GM03348 (cell line): Measurements from ENCODE around the gene THSD4.
"Not testable (repeated sequence)": the region's sequence is repeated elsewhere in the genome, so short reads cannot be mapped to it uniquely, and the experiment has no call there.

Experiments
- DNase-seq: peaks from one replicate; pipeline ENCODE4 v3.0.0; 2012; ENCODE audit warnings: low spot score

The THSD4 gene

DNA sequence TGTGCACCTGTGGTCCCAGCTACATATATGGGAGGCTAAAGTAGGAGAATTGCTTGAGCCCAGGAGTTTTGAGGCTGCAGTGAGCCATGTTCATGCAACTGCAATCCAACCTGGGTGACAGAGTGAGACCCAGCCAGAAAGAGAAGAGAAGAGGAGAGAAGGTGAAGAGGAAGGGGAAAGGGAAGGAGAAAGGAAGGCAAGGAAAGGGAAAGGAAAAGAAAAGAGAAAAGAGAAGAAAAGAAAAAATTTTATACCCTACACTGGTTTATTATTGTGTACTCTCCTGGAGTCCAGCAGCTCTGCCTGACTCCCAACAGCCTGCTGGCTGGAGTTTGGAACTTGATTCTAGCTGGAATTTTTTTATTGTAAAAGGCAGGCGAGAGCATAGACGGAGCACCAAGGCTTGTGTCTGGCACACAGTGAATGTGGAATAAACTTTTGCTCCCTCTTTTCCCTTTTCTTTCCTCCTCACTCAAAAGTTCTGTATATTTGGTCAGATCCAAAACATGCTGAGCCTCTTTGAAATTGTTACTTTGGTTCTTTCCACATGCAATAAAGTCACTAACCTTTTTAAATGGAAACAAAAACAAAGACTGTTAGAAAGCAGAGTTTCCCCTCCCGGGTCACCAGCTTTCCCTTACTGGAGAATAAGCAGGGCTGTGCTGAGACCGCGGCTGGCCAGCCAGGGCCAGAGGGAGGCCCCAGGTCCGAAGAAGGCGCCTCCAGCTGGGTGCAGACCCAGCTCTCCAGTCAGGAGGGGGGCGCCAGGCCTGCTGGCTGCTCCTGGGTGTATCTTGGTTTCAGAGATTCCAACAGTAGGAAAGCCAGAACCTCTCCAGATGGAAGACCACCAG is 9.9 kb downstream of the THSD4 start:
- no peak for DNase-seq

DNA sequence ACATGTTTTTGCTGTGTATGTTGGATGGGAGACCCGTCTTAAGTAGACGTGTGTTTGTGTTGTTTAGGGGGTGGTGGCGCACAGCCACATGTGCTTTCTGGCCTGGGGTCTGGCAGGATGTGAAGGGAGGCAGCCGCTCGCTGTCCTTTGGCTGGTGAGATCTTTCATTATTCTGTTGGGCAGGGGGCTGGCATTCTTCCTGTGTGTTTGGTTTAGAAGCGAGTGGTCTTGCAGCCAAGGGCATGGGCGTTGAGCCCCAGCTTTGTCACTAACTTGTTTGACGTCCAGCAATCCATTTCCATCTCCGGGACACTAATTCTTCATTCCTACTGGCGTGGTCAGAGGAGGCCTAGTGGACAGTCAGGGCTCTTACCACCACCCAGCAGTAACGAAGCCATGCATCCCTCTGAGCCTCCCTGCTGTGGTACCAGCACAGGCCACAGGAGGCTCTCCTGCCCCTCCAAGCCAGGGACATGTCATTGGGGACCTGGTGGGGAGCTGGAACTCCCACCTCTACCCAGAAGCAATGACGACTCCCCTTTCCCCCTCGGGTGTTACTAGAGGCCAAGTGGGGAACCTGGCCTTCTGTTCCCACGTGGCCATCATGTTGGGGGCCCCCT is 10.7 kb downstream of the THSD4 start:
- no peak for DNase-seq

- DNase-seq, result no peak
Measured at GRCh38 chr15:71127083-71127482, 11.8 kb downstream of the THSD4 start.

DNA sequence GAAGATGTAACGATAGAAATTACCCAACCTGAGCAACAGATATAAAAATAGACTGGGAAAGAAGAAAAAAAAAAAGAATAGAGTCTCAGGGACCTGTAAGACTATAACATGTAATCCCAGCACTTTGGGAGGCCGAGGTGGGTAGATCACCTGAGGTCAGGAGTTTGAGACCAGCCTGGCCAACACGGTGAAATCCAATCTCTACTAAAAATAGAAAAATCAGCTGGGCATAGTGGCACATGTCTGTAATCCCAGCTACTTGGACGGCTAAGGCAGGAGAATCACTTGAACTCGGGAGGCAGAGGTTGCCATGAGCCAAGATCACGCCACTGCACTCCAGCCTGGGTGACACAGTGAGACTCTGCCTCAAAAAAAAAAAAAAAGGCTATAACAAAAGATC is 12.9 kb downstream of the THSD4 start:
- DNase-seq, result not testable (repeated sequence)

GRCh38 chr15:71128939-71129562 is 13.8 kb downstream of the THSD4 start:
- no peak for DNase-seq

- DNase-seq, result no peak
Measured at GRCh38 chr15:71129669-71130068, 14.4 kb downstream of the THSD4 start.

GRCh38 chr15:71131601-71132362 is 16.5 kb downstream of the THSD4 start:
- no peak for DNase-seq

DNA sequence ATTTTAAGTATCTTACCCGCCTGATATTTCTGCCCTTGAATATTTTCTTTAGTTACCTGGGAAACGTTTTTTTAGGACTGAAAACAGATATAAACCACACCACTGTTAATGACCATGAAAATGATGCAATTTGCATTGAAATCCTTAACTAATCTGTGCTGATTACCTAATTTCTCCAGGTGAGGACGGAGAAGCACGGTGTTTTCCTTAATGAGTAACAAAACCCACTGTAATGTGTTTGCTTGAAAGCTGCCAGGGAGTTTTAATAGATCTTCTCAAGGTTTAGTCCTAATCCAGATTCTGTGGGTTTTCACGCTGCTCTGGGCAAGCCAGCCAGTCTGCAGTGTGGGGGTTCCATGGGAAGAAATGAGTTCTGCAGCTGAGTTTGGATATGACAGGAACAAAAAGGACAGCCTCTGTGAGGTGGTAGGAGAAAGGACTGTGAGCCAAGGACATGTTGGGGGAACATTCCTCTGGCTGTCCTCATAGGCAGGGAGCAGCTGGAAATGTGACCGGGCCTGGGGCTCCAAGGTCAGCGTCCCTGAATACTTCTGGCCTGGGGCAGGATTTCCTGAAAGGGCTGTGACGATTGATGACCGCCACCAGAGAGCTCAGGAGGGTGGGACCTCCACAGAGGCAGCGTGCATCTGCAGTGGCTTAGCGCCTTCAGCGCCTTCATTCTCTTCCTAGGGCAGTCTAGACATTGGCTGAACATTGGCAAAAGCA is 18.6 kb downstream of the THSD4 start:
- DNase-seq, result no peak

GRCh38 chr15:71136159-71136783 is 21.0 kb downstream of the THSD4 start:
- peak; percentile 84 for DNase-seq

DNA sequence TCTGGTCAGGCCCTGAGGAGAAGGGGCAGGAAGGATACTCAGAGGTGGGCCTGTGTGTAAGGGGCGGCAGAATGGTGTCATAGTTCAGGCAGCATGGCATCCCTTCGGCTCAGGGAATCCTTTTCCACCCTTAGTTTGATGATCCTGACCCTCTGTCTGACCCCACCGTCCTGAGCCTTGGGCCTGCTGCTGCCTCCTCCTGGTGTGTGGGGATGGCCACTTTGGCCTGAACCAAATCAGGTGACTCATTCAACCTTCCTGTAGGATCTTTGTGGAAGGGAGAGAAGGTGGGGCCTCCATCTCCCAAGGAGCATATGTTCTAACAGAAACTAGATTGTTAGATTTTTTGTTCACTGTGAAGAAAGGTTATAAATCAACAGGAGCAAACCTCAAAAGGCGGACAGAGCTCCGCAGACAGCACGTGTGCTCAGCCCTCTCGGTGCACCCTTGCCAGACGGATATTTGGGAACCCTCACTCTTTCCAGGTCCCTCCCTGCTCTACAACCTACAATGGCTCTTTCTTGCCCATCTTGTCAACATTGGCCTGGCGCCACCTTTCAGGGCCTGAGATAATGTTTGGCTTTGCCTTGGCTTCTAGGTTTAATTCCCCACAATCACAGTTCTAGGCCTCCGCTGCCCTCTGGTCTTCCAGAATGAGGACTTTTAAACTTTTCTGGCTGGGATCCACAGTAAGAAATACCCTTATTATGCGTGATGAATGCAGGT is 21.7 kb downstream of the THSD4 start:
- DNase-seq, result no peak

DNA sequence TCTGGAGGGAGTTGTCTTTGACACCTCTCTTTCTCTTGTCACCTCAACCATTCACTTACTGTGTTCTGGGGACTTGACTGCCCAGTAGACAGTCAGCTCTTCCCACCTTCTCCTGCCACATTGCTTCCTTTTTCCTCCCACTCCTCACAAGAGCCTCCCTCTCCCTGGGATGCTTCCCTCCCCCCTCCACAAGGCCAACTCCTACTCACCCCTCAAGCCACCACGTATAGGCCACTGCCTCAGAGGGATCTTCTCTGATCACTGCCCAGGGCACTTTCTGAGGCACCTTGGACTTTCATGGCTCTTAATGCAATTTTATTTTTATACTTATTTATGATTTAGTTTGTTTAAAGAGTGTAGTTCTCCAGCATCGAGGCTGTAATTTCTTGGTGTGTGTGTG is 23.2 kb downstream of the THSD4 start:
- no peak for DNase-seq

GRCh38 chr15:71139241-71139640 is 24.0 kb downstream of the THSD4 start:
- DNase-seq, result no peak

DNA sequence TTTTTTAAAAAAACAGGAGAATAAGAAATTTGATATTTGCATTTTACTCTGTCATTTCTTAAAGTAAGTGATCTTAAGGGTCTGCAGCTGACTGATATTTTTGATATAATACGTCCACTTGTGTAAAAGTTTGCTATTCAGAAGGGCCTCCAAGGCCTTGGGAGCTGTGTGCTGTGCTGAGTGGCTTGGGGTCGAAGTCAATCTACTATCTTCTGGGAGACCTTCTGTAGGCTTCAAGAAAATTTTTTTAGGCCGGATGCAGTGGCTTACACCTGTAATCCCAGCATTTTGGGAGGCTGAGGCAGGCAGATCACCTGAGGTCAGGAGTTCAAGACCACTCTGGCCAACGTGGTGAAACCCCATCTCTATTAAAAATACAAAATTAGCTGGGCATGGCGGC is 26.3 kb downstream of the THSD4 start:
- DNase-seq, result no peak

- no peak for DNase-seq
Measured at GRCh38 chr15:71142780-71143179, 27.5 kb downstream of the THSD4 start.

DNA sequence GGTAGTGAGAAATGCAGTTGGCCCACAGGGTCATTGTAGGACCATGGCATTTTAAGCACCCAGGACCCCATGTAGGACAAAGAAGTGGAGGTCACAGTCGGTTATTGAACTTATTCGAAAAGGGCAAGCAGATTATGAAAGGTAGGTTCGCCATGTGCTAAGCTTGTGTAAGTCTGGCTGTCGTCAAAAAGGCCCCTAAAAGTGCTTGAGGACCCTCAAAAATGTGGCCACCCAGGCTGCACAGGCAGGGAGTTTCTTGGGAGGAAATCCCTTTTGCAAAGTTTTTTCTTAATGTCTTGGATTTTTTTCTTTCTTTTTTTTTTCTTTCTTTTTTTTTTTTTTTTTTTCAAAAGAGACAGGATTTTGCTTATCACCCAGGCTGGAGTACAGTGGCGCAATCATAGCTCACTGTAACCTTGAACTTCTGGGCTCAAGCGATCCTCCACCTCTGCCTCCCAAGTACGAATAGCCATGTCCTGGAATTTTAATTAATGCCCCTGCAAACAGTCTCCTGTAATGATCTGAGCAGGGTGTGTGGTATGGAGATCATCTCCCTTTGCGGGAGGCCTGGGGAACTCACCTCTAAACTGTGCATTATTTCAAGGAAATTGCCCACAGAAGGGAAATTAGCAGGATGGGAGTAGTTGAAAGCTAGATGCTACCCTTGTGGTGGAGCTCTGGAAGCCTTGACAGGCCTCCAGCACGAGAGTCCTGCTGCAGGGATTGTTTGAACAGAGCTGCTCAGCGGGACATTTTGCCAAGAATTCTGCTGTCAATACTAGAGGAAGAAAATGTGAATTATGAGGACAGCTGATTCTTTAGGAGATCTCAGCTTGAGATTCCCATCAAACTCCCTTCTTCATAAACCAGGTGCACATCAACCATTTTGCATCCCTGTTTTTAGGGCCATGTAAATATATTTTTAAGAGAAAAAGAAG is 28.4 kb downstream of the THSD4 start:
- no peak for DNase-seq

- no peak for DNase-seq
Measured at GRCh38 chr15:71145648-71146047, 30.4 kb downstream of the THSD4 start.

DNA sequence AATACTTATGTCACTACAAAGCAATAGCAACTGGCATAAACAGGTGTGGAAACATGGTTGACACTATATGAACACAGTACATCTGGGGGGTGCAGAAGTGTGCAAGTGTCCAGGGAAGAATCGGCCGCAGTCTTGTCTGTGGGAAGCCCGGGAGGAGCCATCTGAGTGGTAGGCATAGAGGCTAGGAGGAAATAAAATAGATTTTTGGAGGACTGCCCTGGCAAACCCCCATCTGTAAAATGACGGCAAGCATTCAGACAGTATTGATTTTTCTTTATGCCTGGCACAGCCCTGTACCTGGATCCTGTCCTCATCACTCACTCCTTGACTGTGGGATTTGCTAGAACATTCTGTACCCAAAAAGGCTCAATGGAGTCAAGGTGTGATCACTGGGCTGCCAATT is 31.3 kb downstream of the THSD4 start:
- DNase-seq, result no peak

- no peak for DNase-seq
Measured at GRCh38 chr15:71148048-71148447, 32.8 kb downstream of the THSD4 start.
